ENCODE results near the gene YTHDF1. TPM values are rescaled to one million over a fixed set of nuclear protein-coding genes. Genes with fewer than 3 reads are reported as not detected.

The YTHDF1 gene
- polyA plus RNA-seq, 2 of the 4 experiments (the other 2 are of a cell fraction), result 31.8 to 37.9 TPM

DNA sequence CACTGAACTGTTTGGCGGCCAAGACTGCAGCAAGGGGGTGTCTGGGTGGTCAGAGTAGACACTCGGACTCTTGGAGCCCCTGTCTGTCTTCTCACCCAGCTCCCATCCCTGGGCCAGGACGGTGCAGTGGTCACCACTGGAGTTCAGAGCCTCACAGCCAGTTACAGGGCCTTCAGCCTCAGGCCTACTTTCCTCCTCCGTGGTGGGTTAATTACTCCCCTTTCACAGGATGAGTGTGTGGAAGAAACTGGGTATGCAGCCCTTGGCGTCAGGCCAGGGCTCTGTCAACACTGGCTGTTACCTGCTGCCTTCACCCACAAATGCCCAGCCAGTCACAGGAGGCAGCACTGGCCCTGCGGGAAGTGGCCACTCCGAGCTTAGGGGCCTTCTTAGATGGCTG lies 1.8 kb upstream of the YTHDF1 start:
- Histone ChIP-seq H3K4me1 (peaks cover 37% of the 10 kb centered on the region), H3K9me3 (no peaks in the 10 kb centered on the region), H3K27ac (peak overlapping the region; percentile 96 to 97; a peak in 5 of 6 replicates), H3K4me3 (no peak overlapping the region), H3K4me2 (no peak overlapping the region; the same call in 2 of the 3 replicates)
- ATAC-seq (no peak), DNase-seq (ENCODE audit: low read depth in 1 of 2, low spot score in 1 of 2) (no peak), FAIRE-seq (no peak)
- 67% methylated on average over 6 of the region's 7 CpGs for WGBS (ENCODE audit: missing lambda C conversion rate)
- CTCF ChIA-PET, result interaction anchor here (0.6 to 7.8 kb wide), 8 partner anchors 8 to 161 kb away, joined by 3 to 69 read pairs (median 6); partner anchors contain the start of gene BIRC7
- POLR2A ChIA-PET, result interaction anchor here (1.6 kb wide), 1 partner anchor 18 kb away, joined by 6 read pairs; the partner anchor contains the start of gene BIRC7
- TF ChIP-seq ZNF302 (CRISPR knock-in tag; IDR thresholded peaks at IDR 0.05), result no peak

DNA sequence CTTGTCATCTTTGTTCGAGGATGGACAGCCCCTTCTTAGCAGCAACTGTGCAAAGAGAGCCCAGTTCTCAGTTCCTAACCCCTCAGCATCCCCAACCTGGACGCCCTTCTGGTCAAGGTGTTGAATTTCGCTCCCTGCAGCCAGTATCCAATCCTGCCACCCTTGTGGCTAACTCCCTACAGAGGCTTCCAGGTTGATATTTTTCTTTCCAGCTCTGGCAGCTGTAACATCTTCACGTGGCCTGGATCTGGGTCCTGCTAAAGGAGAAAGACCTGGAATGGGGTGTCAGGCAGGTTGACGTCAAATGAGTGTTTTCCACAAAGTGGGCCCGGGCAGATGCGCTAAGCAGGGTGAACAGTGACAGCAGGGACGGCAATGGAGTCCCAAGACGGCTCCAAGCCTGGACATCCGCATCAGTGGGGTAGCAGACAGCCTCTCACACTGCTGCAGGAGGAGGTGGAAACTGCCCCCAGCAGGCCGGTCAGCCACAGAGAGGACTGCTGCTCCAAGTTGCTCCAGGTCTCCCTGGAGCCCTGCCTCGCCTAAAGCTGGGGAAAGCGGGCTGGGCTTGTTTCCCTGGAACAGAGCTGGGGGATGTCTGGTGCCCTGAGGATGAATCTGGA lies 1.0 kb upstream of the YTHDF1 start:
- WGBS (ENCODE audit: missing lambda C conversion rate), result 83% methylated on average over 13 of the region's 13 CpGs
- CTCF ChIA-PET, result interaction anchor here (0.6 to 7.8 kb wide), 6 partner anchors 7 to 161 kb away, joined by 3 to 69 read pairs (median 6); partner anchors contain the start of gene BIRC7
- no peak for FAIRE-seq
- H3K9me3 ChIP-seq, result no peaks in the 10 kb centered on the region
- peak overlapping the region; percentile 96 to 97 for H3K27ac ChIP-seq
- peak overlapping the region; percentile 95 for H3K4me3 ChIP-seq
- peak; percentile 15 to 20; a peak in 4 of 6 replicates for ATAC-seq
- POLR2A ChIA-PET, result interaction anchor here (1.0 to 1.6 kb wide), 2 partner anchors 16 to 18 kb away, joined by 3 to 6 read pairs; partner anchors contain the start of gene BIRC7
- no peak for TF ChIP-seq ELK1 (IDR thresholded peaks at IDR 0.05; ENCODE audit: low read depth, low read length)
- TF ChIP-seq HOXB5 (CRISPR knock-in tag; IDR thresholded peaks at IDR 0.05), result no peak
- TF ChIP-seq, protein P1, sequence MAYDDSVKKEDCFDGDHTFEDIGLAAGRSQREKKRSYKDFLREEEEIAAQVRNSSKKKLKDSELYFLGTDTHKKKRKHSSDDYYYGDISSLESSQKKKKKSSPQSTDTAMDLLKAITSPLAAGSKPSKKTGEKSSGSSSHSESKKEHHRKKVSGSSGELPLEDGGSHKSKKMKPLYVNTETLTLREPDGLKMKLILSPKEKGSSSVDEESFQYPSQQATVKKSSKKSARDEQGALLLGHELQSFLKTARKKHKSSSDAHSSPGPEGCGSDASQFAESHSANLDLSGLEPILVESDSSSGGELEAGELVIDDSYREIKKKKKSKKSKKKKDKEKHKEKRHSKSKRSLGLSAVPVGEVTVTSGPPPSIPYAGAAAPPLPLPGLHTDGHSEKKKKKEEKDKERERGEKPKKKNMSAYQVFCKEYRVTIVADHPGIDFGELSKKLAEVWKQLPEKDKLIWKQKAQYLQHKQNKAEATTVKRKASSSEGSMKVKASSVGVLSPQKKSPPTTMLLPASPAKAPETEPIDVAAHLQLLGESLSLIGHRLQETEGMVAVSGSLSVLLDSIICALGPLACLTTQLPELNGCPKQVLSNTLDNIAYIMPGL (CRISPR knock-in tag; IDR thresholded peaks at IDR 0.05; ENCODE audit: borderline replicate concordance), result no peak
- no peak for TF ChIP-seq NR3C1 (IDR thresholded peaks at IDR 0.05)
- TF ChIP-seq HEYL (CRISPR knock-in tag; IDR thresholded peaks at IDR 0.05), result no peak
- TF ChIP-seq KDM1A (IDR thresholded peaks at IDR 0.05; ENCODE audit: low read depth), result no peak
- TF ChIP-seq ZNF302 (CRISPR knock-in tag; IDR thresholded peaks at IDR 0.05), result no peak
- TF ChIP-seq CHD4 (IDR thresholded peaks at IDR 0.05; ENCODE audit: borderline replicate concordance), result no peak
- no peak for TF ChIP-seq RARB (CRISPR knock-in tag; IDR thresholded peaks at IDR 0.05)
- TF ChIP-seq PHF8 (IDR thresholded peaks at IDR 0.05; ENCODE audit: borderline replicate concordance, low read depth), result no peak
- TF ChIP-seq MAZ (IDR thresholded peaks at IDR 0.05; ENCODE audit: borderline replicate concordance, low read depth, low read length), result no peak
- no peak for TF ChIP-seq JUN (IDR thresholded peaks at IDR 0.05)
- TF ChIP-seq, protein P2, sequence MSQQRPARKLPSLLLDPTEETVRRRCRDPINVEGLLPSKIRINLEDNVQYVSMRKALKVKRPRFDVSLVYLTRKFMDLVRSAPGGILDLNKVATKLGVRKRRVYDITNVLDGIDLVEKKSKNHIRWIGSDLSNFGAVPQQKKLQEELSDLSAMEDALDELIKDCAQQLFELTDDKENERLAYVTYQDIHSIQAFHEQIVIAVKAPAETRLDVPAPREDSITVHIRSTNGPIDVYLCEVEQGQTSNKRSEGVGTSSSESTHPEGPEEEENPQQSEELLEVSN (IDR thresholded peaks at IDR 0.05; ENCODE audit: borderline replicate concordance, low read depth), result no peak
- no peak for TF ChIP-seq EP300 (IDR thresholded peaks at IDR 0.05)
- no peak for TF ChIP-seq CHD2 (IDR thresholded peaks at IDR 0.05; ENCODE audit: low read length, partially characterized antibody)
- no peak for TF ChIP-seq BHLHE40 (IDR thresholded peaks at IDR 0.05; ENCODE audit: low read depth, low read length)
- TF ChIP-seq POLR2A (IDR thresholded peaks at IDR 0.05; ENCODE audit: low read length), result no peak
- TF ChIP-seq ESRRA (IDR thresholded peaks at IDR 0.05; ENCODE audit: borderline replicate concordance, low read length), result no peak
- no peak for TF ChIP-seq RCOR1 (IDR thresholded peaks at IDR 0.05; ENCODE audit: low read depth, low read length)
- no peak for TF ChIP-seq MAFK (IDR thresholded peaks at IDR 0.05; ENCODE audit: partially characterized antibody)
- peak in 1 of 2 experiments; percentile 21 for DNase-seq (ENCODE audit: low read depth in 1 of 2, low spot score in 1 of 2)
- peak overlapping the region; percentile 89 for H3K4me2 ChIP-seq
- H3K4me1 ChIP-seq, result peaks cover 45% of the 10 kb centered on the region
